Hepatic stellate cell (primary cell): ENCODE measurements around the gene NPIPA1.
"Not testable (repeated sequence)": the region's sequence is repeated elsewhere in the genome, so short reads cannot be mapped to it uniquely, and the experiment has no call there.

Source experiments
- DNase-seq: peaks from one replicate; pipeline ENCODE4 v3.0.0; 2011; ENCODE audit warnings: low spot score

Gene NPIPA1

GRCh38 chr16:14978281-14978680 is 41.0 kb downstream of the NPIPA1 start:
- not testable (repeated sequence) for DNase-seq

- not testable (repeated sequence) for DNase-seq
Observed at GRCh38 chr16:14978908-14979307, 41.7 kb downstream of the NPIPA1 start.

- not testable (repeated sequence) for DNase-seq
Observed at GRCh38 chr16:14981234-14981633, 44.0 kb downstream of the NPIPA1 start.

GRCh38 chr16:14982521-14982920 is 45.3 kb downstream of the NPIPA1 start:
- DNase-seq = not testable (repeated sequence)

- DNase-seq = not testable (repeated sequence)
Observed at GRCh38 chr16:14988092-14988491, 50.8 kb downstream of the NPIPA1 start.

GRCh38 chr16:14988661-14989191 is 51.5 kb downstream of the NPIPA1 start:
- DNase-seq = not testable (repeated sequence)

GRCh38 chr16:14989291-14990281 is 52.3 kb downstream of the NPIPA1 start:
- DNase-seq = not testable (repeated sequence)

- not testable (repeated sequence) for DNase-seq
Observed at GRCh38 chr16:14993277-14994151, 56.3 kb downstream of the NPIPA1 start.

- DNase-seq = peak; percentile 24
Observed at GRCh38 chr16:14996702-14997101, 59.5 kb downstream of the NPIPA1 start.

- DNase-seq = not testable (repeated sequence)
Observed at GRCh38 chr16:14998300-14998699, 61.1 kb downstream of the NPIPA1 start.

GRCh38 chr16:14999845-15000244 is 62.6 kb downstream of the NPIPA1 start:
- DNase-seq = not testable (repeated sequence)
